KOPT-K1 (cell line): ENCODE measurements around the gene CNPY4.
A peak's percentile ranks its signal among the peaks of the same experiment; 100 is the strongest.

Source experiments
- H3K27ac ChIP-seq: fragments of 200-600 bp; sonication (generic); 2 replicates; pipeline ENCODE4 v1.5.1; 2016; ENCODE audit warnings: antibody characterized with exemption, mild to moderate bottlenecking, low read depth, low read length; ENCODE audit not compliant: poor library complexity, severe bottlenecking
- H3K36me3 ChIP-seq: fragments of 200-600 bp; sonication (generic); 2 replicates; pipeline ENCODE4 v1.5.1; 2017; ENCODE audit warnings: antibody characterized with exemption, mild to moderate bottlenecking, low read length, moderate library complexity; ENCODE audit not compliant: insufficient read depth
- H3K9me3 ChIP-seq: fragments of 200-600 bp; sonication (generic); 2 replicates; pipeline ENCODE4 v1.5.1; 2017; ENCODE audit warnings: antibody characterized with exemption, low read length, mild to moderate bottlenecking; ENCODE audit not compliant: insufficient read depth, poor library complexity, severe bottlenecking

The CNPY4 gene

GRCh38 chr7:100159099-100159623 is 39.7 kb downstream of the CNPY4 start:
- Histone ChIP-seq H3K9me3 (no peaks in the 10 kb centered on the region), H3K36me3 (peaks cover 34% of the 10 kb centered on the region), H3K27ac (peak overlapping the region; percentile 84)

DNA sequence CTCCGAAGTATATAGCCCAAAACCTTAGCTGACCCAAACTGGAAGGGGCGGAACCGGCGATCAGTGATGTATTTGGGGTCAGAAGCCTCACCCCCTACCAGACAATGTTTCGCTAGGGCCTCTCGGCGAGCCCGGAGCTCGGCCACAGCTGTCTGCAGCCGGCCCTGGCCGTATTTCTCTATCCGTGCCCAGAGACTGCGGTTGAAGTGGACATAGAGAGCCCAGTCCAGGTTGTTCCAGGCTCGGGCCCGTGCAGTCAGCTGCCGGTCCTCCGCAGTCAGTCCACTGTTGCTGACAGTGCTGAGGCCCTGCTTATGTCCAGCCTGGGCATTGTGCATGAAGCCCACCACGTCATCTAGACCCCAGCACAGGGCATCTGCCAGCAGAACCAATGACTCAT is 40.6 kb downstream of the CNPY4 start:
- H3K36me3 ChIP-seq, result peaks cover 25% of the 10 kb centered on the region
- H3K9me3 ChIP-seq, result no peaks in the 10 kb centered on the region
- no peak overlapping the region for H3K27ac ChIP-seq

DNA sequence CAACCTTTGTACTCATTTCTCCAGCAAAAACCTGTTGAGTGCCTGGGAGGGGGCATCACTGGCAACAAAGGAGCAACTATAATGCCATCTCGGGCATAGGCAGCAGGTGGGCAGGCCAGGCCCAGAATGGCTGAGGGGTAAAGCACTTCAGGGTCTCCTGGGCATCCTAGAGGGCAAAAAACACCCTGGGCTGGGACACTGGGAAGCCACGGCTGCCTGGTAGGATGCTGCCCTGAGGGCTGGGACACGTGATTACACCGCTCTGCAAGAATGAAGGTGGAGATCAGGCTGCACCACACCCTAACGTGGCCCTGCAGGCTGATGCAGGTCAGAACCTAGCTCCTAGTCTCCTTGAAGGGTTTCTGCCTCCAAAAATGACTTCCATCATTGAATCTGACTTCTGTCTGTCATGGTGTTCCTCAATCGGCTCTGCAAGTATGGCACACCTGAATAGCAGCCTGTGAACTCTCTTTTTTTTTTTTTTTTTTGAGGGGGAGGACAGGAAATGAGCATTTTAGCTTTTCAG is 43.6 kb downstream of the CNPY4 start:
- Histone ChIP-seq H3K9me3 (no peaks in the 10 kb centered on the region), H3K27ac (peak overlapping the region; percentile 43), H3K36me3 (no peaks in the 10 kb centered on the region)

- no peaks in the 10 kb centered on the region for H3K9me3 ChIP-seq
- no peaks in the 10 kb centered on the region for H3K36me3 ChIP-seq
- peak overlapping the region; percentile 43 for H3K27ac ChIP-seq
Measured at GRCh38 chr7:100163871-100164270, 44.4 kb downstream of the CNPY4 start.

GRCh38 chr7:100166317-100166940 is 47.0 kb downstream of the CNPY4 start:
- no peaks in the 10 kb centered on the region for H3K36me3 ChIP-seq
- no peaks in the 10 kb centered on the region for H3K9me3 ChIP-seq
- H3K27ac ChIP-seq, result peak overlapping the region; percentile 66

DNA sequence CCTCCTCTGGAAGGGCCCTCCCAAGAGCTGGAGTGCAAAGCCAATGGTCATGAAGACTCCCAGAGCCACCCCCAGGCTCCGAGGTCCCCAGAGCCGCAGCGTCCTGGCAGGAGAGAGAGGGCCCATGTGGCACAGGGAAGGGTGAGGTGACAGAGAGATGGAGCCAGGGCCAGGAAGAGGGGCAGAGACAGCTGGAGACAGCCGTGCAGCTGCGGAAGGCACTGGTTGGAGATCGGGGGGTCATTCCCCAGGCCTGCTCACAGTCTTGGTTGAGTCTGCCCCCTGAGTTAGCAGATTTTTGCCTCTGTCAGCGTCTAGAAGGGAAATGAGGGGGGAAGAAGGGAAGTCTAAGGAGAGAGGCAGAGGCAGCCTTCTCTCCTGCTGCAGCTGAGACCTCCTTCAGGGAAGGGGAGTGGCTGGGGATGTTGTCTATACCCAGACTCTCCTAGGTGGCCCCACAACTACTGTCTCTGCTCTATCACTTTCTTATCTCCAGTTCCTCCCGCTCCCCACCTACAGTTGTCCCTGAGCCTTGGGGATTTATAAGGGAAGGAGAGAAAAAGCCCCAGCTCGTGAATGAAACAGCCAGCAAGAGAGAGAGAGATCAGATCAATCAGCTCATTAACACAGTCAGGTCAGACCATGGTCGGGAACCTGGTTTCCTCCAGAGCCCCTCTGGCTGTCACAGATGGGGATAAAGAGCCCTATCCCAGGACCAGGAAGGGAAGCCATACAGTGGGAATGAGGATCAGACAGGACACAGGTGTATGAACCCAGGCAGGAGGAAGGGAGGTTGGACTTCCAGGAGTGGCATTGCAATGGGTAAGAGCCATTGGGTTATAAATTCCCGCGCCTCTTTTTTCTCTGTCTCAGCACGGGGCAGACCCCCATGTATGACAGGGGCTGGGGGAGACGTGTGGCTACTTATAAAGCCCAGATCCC is 47.8 kb downstream of the CNPY4 start:
- no peaks in the 10 kb centered on the region for H3K36me3 ChIP-seq
- H3K27ac ChIP-seq, result peak overlapping the region; percentile 66
- H3K9me3 ChIP-seq, result no peaks in the 10 kb centered on the region

GRCh38 chr7:100167912-100168323 is 48.5 kb downstream of the CNPY4 start:
- H3K9me3 ChIP-seq, result no peaks in the 10 kb centered on the region
- H3K27ac ChIP-seq, result peak overlapping the region; percentile 66
- H3K36me3 ChIP-seq, result no peaks in the 10 kb centered on the region

DNA sequence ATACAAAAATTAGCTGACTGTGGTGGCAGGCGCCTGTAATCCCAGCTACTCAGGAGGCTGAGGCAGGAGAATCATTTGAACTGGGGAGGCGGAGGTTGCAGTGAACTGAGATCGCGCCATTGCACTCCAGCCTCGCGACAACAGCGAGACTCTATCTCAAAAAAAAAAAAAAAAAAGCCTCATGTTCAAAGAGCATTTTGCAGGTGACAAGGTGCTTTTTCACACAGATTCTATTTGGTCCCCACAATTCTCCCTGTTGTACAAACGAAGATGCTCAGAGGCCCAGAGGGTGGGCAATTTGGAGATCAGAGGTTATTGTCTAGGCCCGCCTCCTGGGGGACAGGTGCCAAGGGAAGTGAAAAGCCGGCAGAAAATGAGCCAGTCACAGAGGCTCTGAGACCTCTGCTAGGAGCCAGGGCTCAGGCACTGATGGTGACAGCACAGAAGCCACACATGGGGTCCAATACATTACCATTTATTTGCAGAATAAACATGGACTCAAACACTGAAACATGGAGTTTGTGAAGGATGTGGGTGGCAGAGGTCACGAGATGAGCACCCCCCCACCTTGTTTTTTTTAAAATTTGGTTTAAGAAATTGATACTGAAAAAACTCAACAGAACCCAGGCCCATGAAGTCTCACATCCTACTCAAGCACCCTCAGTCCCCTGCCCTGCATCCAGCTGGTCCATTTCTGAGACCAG is 49.9 kb downstream of the CNPY4 start:
- Histone ChIP-seq H3K36me3 (peaks cover 13% of the 10 kb centered on the region; the same call in 1 of the 2 replicates), H3K9me3 (no peaks in the 10 kb centered on the region), H3K27ac (peak overlapping the region; percentile 66)

DNA sequence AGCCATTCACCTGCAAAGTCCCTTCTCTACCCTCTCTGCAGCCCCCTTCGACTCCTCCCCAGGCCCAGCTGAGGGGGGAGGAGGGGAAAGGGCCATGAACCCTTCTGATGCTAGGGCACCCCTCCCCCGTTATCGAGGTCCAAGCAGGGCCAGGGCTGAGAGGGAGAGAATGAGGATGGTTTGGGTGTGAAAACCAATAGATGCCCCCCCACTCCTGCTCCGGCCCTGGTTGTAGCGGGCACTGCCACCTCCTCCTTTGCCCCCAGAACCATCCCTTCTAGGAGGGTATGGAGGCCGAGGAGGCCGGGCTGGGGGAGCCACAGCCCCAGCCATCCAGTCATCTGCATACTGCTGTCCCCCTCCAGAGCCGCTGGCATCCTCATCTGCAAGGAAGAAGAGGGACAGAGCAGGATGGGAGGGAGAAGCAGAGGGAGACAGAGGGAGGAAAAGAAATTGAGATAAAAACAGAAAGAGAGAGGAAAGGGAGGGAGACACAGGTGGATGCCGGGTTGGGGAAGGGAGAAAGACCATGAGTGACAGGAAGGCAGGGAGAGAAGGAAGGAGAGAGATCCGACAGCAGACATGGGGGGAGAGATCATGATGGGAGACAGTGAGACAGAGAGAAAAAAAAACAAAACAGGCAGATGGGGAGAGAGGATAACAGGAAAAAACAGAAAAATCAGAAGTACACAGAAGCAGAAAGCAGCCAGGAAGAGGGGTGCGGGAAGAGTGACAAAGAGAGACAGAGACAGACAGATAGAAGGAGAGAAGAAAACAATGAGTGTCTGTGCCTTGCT is 50.9 kb downstream of the CNPY4 start:
- H3K27ac ChIP-seq, result peak overlapping the region; percentile 66
- no peaks in the 10 kb centered on the region for H3K9me3 ChIP-seq
- peaks cover 23% of the 10 kb centered on the region; the same call in 1 of the 2 replicates for H3K36me3 ChIP-seq

- peaks cover 25% of the 10 kb centered on the region; the same call in 1 of the 2 replicates for H3K36me3 ChIP-seq
- no peaks in the 10 kb centered on the region for H3K9me3 ChIP-seq
- H3K27ac ChIP-seq, result no peak overlapping the region
Measured at GRCh38 chr7:100171087-100171681, 51.8 kb downstream of the CNPY4 start.

DNA sequence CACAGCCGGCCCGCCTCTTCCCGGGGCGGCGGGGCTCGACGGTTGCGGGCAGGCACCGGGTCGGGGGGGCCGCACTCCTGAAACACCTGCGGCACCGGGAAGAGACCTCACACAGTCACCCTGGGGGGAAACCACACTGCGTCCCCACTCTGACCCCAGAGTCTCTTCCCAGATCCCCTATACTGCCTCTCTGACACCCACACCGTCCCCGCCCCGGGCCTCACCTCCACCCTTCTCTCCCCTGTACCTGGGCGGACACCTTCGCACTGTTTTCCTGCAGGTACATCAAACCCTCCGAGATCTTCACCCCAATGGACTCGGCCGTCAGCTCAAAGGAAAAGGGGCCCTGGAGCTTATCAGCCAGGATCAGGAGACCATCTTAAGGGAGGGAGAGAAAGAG is 52.4 kb downstream of the CNPY4 start:
- peaks cover 25% of the 10 kb centered on the region; the same call in 1 of the 2 replicates for H3K36me3 ChIP-seq
- H3K9me3 ChIP-seq, result no peaks in the 10 kb centered on the region
- no peak overlapping the region for H3K27ac ChIP-seq

GRCh38 chr7:100173806-100174495 is 54.5 kb downstream of the CNPY4 start:
- Histone ChIP-seq H3K27ac (no peak overlapping the region), H3K36me3 (peaks cover 25% of the 10 kb centered on the region; the same call in 1 of the 2 replicates), H3K9me3 (no peaks in the 10 kb centered on the region)

DNA sequence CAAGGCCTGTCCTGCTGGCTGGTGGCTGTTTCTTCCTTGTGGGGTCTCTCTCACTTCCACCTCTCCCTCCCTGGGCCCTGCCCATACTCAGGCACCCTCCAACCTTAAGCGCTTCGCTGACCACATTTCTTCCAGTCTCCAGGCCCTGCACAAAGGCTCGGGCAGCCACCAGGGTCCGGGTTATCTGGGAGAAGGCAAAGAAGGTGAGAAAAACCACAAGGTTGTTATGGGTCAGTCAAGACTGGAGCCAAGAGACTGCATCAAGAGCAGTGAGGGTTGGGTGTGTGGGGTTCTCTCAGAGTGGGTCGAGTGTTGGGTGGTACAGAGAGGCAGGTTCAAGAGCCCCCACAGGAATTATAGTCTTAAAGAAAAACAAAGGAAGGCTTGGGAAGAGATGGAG is 55.1 kb downstream of the CNPY4 start:
- H3K9me3 ChIP-seq, result no peaks in the 10 kb centered on the region
- H3K27ac ChIP-seq, result no peak overlapping the region
- H3K36me3 ChIP-seq, result peaks cover 25% of the 10 kb centered on the region; the same call in 1 of the 2 replicates
